A204.1 (cell line): ENCODE data around the gene STAG1.
A peak's percentile ranks its signal among the peaks of the same experiment; 100 is the strongest.
"Not testable (repeated sequence)": the region's sequence is repeated elsewhere in the genome, so short reads cannot be mapped to it uniquely, and the experiment has no call there.

Source experiments
- FAIRE-seq: peaks from 2 replicates; lab custom pipeline; 2012; peaks lifted over from hg19 to GRCh38; lab: Jason Lieb, UNC

Gene STAG1

GRCh38 chr3:136699271-136699828, 52.8 kb downstream of the STAG1 start:
- FAIRE-seq, result no peak

GRCh38 chr3:136698361-136698760, 53.8 kb downstream of the STAG1 start:
- FAIRE-seq, result no peak

DNA sequence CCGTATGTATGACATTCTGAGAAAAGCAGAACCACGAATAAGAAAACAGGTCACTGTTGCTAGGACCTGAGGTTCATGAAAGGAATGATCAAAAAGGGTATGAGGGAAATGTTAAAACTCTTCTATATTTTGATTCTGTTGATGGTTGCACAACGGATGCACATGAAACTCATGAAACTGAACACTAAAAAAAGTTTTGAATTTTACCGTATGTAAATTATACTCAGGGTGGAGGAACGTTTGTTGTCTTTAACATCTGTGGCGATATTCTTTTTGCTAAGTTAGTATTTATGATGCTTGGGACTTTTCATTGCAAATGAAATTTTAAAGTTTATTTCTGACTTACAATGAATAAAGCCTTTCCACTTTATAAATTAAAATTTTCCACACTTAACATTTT, 55.4 kb downstream of the STAG1 start:
- FAIRE-seq, result no peak

DNA sequence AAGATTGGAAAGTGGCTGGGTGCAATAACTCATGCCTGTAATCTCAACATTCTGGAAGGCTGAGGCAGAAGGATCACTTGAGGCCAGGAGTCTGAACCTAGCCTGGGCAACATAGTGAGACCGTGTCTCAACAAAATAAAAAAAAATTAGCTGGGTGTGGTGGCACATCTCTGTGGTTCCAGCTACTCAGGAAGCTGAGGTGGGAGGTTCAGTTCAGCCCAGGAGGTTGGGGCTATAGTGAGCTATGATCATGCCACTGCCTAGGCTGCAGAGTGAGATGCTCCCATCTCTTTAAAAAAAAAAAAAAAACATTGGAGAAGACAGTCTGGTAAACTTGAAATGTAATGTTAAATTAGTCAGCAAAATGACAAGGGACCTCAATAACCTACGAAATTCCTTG, 57.9 kb downstream of the STAG1 start:
- FAIRE-seq, result no peak

- FAIRE-seq, result no peak
These were observed 61.6 kb downstream of the STAG1 start for GRCh38 chr3:136690599-136690998.

DNA sequence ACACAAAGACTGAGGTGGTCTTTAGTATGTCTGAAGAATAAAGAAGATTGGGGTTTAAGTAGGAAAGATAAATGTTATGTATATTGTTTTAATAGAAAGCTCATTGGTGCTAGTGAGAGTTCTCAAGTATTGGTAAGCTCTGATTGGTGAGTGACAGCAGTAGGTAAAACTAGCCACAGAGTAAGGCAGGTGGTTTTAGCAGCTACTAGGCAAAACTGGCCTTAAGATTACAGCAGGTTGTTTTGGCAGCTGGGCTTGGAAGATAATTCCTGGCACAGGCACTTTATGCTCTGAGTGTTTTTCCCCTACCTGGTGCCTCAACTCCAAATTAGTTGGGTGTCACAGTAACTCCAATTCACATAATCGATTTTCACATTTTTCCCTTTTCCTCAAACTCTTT, 66.3 kb downstream of the STAG1 start:
- no peak for FAIRE-seq

GRCh38 chr3:136682740-136683312, 69.4 kb downstream of the STAG1 start:
- no peak for FAIRE-seq

GRCh38 chr3:136678981-136679380, 73.2 kb downstream of the STAG1 start:
- FAIRE-seq, result no peak

- no peak for FAIRE-seq
These were observed 76.2 kb downstream of the STAG1 start for GRCh38 chr3:136676009-136676408.

DNA sequence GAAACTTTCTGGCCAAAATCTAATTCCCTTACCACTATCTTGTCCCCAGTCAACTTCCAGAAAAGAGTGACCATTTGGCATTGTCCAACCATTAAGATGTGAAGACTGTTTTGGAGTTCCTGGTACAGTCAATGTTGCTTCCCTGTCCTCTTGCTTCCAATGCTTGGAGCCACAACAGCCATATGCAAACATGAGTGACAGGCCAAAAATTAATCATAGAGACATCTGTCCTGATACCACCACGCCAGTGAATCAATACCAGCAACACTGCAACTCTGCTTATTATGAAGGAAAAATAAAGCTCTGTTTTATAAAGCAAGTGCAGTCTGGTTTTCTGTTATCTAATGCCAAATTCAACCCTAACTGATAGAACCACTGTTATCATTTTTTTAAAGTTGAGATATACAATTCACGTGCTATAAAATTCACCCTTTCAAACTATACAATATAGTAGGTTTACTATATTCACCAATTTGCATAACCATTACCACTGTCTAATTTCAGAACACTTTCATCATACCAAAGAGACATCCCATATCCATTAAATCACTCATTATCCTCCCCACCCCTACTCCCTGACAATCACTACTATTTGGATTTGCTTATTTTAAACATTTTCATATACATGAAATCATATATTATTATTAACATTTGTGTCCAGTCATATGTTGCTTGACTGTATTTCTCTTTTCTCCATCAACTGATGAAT, 76.9 kb downstream of the STAG1 start:
- FAIRE-seq, result no peak

DNA sequence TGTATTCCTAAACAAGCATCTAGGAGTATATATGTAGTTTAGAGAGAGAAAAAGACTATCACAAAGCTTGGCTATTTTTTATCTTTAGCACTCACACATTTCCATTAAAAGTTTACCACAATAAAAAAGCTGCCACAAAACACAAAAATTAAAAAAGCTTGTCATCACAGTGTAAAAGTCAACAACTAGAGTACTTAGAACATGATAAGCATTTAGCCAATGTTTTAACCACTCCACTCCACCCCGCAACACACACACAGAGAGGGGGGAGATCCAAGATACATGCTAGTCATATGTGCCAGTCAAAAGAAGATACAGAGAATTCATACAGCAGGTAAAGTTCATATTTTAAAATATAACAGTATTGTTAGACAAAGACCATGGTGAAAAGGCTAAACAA, 79.7 kb downstream of the STAG1 start:
- FAIRE-seq, result no peak

GRCh38 chr3:136671921-136672320, 80.3 kb downstream of the STAG1 start:
- FAIRE-seq, result no peak

- FAIRE-seq, result no peak
These were observed 82.0 kb downstream of the STAG1 start for GRCh38 chr3:136670166-136670565.

DNA sequence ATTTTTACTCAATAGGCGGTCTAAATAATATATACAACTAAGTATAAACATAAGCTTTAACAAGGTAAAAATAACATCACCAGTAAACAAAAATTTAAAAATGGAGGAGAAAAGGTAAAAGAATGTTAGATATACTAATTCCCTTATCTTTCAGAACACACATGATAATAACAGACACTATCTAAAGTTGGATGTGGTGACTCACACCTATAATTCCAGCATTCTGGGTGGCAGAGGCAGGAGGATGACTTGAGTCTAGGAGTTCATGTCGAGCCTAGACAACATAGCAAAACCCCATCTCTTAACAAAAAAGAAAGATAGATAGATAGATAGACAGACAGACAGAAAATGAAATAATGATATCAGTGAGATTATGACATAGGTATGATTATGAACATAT, 85.1 kb downstream of the STAG1 start:
- FAIRE-seq, result no peak

- FAIRE-seq, result not testable (repeated sequence)
These were observed 85.9 kb downstream of the STAG1 start for GRCh38 chr3:136666301-136666700.

DNA sequence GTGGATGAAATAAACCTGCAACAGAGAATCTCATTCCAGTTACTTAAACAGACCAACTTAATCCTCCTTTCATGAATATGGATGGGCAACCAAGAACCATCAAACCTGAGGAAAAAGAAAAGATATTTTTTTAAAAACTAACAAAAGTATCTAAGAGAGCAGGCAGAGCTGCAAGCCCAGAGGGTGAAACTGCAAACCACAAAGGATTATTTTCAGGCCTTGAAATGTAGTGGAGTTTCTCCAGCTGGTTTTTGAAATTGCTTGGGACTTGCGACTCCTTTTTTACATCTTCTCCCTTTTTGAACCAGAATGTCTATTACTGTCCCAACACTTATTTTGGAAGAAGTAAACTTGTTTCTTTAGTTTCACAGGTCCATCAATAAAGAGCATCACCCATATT, 87.4 kb downstream of the STAG1 start:
- FAIRE-seq, result no peak

- FAIRE-seq, result no peak
These were observed 90.9 kb downstream of the STAG1 start for GRCh38 chr3:136661282-136661681.

DNA sequence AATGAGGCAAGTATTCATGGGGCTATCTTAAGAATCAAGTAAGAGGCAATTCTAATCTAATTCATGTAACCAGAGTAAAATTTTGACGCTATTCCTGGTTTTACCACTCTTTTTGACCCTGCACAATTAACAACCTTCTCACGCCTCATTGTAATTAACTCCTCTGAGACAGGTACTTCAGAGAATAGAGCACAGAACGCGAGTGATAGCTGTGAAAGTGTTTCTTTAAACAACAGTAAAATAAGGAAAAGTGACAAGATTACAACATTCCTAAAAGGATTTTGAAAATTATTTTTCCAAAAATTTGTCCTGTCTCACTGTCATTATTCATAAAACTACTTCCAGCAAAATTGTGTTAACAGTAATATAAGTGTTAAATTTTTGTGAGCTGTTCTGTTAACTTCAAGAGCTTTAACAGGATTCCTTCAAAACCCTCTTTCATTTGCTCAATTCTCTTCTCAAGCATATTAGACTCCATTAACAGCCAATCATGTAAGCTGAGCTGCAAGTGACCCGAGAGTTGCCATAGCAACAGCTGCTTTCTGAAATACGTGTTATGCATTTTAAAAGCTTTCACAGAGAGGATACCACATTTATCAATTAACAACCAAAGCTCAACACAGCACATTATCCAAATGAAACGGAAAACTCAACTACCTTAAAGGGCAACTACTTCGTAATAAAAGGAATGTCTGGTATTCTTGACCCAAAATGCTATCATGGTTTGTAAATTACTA, 93.1 kb downstream of the STAG1 start:
- peak; percentile 35 for FAIRE-seq

DNA sequence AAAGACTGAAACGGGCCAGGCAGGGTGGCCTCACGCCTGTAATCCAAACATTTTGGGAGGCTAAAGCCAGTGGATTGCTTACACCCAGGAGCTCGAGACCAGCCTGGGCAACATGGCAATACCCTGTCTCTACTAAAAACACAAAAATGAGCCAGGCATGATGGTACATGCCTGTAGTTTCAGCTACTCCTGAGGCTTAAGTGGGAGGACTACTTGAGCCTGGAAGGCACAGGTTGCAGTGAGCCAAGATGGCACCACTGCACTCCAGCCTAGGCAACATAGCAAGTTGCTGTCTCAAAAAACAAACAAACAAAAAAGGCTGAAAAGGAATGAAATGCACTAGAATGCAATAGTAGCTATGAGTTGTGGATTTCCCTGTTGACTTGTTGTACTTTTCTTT, 94.7 kb downstream of the STAG1 start:
- FAIRE-seq, result no peak

- FAIRE-seq, result no peak
These were observed 98.5 kb downstream of the STAG1 start for GRCh38 chr3:136653628-136654027.

DNA sequence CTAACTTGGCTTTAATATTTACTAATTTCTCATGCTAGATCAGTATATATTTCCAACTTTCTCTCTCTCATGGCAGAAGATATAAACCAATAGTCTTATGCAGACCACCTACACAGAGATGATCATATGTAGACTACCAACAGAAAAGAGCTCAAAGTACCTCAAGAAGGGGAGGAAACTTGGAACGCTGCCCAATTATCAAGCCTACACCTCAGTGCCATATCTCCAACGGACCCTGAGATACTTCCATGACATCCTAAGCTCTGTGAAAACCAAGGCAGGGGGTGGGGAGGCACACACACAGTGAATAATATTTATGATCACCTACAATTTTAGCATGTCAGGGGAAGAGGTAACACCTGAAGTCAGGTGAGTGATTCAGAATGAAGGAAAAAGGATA, 100.6 kb downstream of the STAG1 start:
- FAIRE-seq, result no peak

DNA sequence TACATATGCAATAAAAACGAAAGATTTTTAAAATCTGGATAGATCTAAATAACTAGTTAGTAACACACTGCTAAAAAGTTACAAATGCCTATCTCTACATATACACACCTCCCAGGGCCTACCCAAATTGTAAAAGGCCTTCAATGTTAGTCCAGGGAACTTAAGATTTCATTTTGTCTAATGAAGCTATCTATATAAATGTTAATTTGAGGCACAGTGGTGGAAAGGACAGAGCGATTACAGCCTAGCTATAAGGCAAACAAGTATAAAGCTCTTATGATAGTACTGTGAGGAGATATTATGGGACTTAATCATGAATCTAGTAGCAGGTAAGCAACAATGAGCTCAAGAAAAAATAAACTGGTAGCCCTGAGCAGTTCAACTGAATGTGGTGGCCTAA, 101.7 kb downstream of the STAG1 start:
- no peak for FAIRE-seq

DNA sequence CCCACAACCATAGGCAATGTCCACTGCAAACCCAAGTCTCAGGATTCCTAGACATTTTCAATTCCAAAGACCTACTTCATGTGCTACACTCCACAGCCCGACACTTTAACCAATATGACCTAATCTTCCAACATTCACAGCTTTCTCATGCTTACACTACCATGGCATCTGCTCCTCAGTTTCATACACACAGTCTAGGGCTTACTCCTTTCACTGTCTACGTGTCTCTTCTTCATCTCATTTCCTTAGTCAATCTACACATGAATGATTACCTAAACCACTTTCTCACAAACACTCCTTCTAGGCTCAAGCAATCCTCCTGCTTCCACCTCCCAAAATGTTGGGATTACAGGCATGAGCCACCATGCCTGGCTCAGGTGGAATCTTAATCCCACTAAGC, 106.3 kb downstream of the STAG1 start:
- FAIRE-seq, result no peak
